ENCODE data around the gene TSPAN18. TPM values are rescaled to one million over a fixed set of nuclear protein-coding genes. Genes with fewer than 3 reads are reported as not detected.

Gene TSPAN18
- total RNA-seq, 4 donors from 2014 or later = 2.1 to 9.1 (median 2.5) TPM

GRCh38 chr11:44848203-44848962 is 121.6 kb downstream of the TSPAN18 start:
- Histone ChIP-seq H3K36me3 (no peaks in the 10 kb centered on the region), H3K9me3 (no peaks in the 10 kb centered on the region), H3K27ac (no peak overlapping the region), H3K4me3 (no peak overlapping the region), H3K27me3 (no peaks in the 10 kb centered on the region), H3K4me1 (no peaks in the 10 kb centered on the region)
- in situ Hi-C loops (cut with MboI; ENCODE audit: low sequenced_read_pairs in 4 of 4) = no loop called here
- TF ChIP-seq, protein P1, sequence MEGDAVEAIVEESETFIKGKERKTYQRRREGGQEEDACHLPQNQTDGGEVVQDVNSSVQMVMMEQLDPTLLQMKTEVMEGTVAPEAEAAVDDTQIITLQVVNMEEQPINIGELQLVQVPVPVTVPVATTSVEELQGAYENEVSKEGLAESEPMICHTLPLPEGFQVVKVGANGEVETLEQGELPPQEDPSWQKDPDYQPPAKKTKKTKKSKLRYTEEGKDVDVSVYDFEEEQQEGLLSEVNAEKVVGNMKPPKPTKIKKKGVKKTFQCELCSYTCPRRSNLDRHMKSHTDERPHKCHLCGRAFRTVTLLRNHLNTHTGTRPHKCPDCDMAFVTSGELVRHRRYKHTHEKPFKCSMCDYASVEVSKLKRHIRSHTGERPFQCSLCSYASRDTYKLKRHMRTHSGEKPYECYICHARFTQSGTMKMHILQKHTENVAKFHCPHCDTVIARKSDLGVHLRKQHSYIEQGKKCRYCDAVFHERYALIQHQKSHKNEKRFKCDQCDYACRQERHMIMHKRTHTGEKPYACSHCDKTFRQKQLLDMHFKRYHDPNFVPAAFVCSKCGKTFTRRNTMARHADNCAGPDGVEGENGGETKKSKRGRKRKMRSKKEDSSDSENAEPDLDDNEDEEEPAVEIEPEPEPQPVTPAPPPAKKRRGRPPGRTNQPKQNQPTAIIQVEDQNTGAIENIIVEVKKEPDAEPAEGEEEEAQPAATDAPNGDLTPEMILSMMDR (IDR thresholded peaks at IDR 0.05 in 4 of 5, conservative IDR thresholded peaks at IDR 0.05 in 1 of 5) = no peak
- TF ChIP-seq POLR2A (IDR thresholded peaks at IDR 0.05) = no peak
- no peak for DNase-seq
- intact Hi-C loops (cut with DNase I; ENCODE audit: low total_unique reads) = no loop called here
- no peak for ATAC-seq

GRCh38 chr11:44848963-44849350 is 122.2 kb downstream of the TSPAN18 start:
- in situ Hi-C loops (cut with MboI; ENCODE audit: low sequenced_read_pairs in 4 of 4) (no loop called here), intact Hi-C loops (cut with DNase I; ENCODE audit: low total_unique reads) (no loop called here)
- DNase-seq (no peak), ATAC-seq (no peak)
- H3K27me3 ChIP-seq = no peaks in the 10 kb centered on the region
- no peaks in the 10 kb centered on the region for H3K4me1 ChIP-seq
- no peaks in the 10 kb centered on the region for H3K36me3 ChIP-seq
- peak overlapping the region in 1 of 4 donors; percentile 55 for H3K27ac ChIP-seq
- no peaks in the 10 kb centered on the region for H3K9me3 ChIP-seq
- H3K4me3 ChIP-seq = no peak overlapping the region
- no peak for TF ChIP-seq POLR2A (IDR thresholded peaks at IDR 0.05)
- TF ChIP-seq, protein P1 (IDR thresholded peaks at IDR 0.05 in 4 of 5, conservative IDR thresholded peaks at IDR 0.05 in 1 of 5) = no peak

GRCh38 chr11:44849424-44849823 is 122.7 kb downstream of the TSPAN18 start:
- no peaks in the 10 kb centered on the region for H3K36me3 ChIP-seq
- H3K4me3 ChIP-seq = no peak overlapping the region
- H3K27me3 ChIP-seq = no peaks in the 10 kb centered on the region
- intact Hi-C loops (cut with DNase I; ENCODE audit: low total_unique reads) = no loop called here
- peak overlapping the region in 1 of 4 donors; percentile 55 for H3K27ac ChIP-seq
- in situ Hi-C loops (cut with MboI; ENCODE audit: low sequenced_read_pairs in 4 of 4) = no loop called here
- TF ChIP-seq POLR2A (IDR thresholded peaks at IDR 0.05) = no peak
- TF ChIP-seq, protein P1 (IDR thresholded peaks at IDR 0.05 in 4 of 5, conservative IDR thresholded peaks at IDR 0.05 in 1 of 5) = no peak
- DNase-seq = no peak
- ATAC-seq = no peak
- H3K9me3 ChIP-seq = no peaks in the 10 kb centered on the region
- no peaks in the 10 kb centered on the region for H3K4me1 ChIP-seq

DNA sequence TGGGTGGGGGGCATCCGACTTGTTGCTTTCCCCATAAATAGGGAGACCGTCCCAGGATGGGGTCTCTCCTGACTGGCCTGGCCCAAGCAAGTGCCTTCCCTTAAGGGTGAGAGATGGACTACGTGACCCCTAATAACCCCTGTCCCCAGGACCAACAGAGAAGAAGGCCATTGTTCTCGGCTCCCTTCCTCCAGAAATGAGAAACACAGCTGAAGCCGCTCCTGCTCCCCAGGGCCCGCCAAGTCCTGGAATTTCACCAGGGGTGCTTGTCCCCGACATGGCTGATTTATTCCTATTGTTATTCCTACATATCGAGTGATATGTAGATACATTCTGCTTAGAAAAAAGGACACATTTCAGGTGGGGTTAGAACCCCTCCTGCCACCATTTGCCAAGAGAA is 123.2 kb downstream of the TSPAN18 start:
- peak in 1 of 2 donors; percentile 60 for ATAC-seq
- H3K4me1 ChIP-seq = no peaks in the 10 kb centered on the region
- no peaks in the 10 kb centered on the region for H3K36me3 ChIP-seq
- intact Hi-C loops (cut with DNase I; ENCODE audit: low total_unique reads) = no loop called here
- H3K9me3 ChIP-seq = no peaks in the 10 kb centered on the region
- H3K4me3 ChIP-seq = no peak overlapping the region
- peak overlapping the region in 3 of 4 donors; percentile 11 to 55 (median 23) for H3K27ac ChIP-seq
- H3K27me3 ChIP-seq = no peaks in the 10 kb centered on the region
- DNase-seq = no peak
- in situ Hi-C loops (cut with MboI; ENCODE audit: low sequenced_read_pairs in 4 of 4) = no loop called here
- TF ChIP-seq POLR2A (IDR thresholded peaks at IDR 0.05) = no peak
- TF ChIP-seq, protein P1 (IDR thresholded peaks at IDR 0.05 in 4 of 5, conservative IDR thresholded peaks at IDR 0.05 in 1 of 5) = no peak

All from gastrocnemius medialis (tissue), 4 donors.